Gastroesophageal sphincter (tissue), 3 donors: ENCODE results near the gene CCDC146.

Experiments used
- EP300 ChIP-seq: sonication (generic); formaldehyde crosslinking; IDR thresholded peaks from one replicate; pipeline ENCODE4 v1.6.1; 2017; ENCODE audit warnings: antibody characterized with exemption, mild to moderate bottlenecking
- POLR2A ChIP-seq, 2 donors: fragments of 450-650 bp; IDR thresholded peaks; one replicate each; pipeline ENCODE4 v1.6.1; 2017; ENCODE audit warnings: antibody characterized with exemption in 2 of 2, mild to moderate bottlenecking in 2 of 2, moderate library complexity in 1 of 2
- POLR2AphosphoS5 ChIP-seq: sonication (generic); formaldehyde crosslinking; IDR thresholded peaks from one replicate; pipeline ENCODE4 v1.6.1; 2017; ENCODE audit warnings: antibody characterized with exemption
- TF ChIP-seq, protein P1 (sequence below), 4 experiments: fragments of 200-600 bp in 2 of 4; fragments of 450-650 bp in 2 of 4; sonication (generic) in 1 of 4; IDR thresholded peaks; one replicate each; pipeline ENCODE4 v1.5.1; 2017 to 2019; ENCODE audit warnings: antibody characterized with exemption in 4 of 4, mild to moderate bottlenecking in 2 of 4, moderate library complexity in 2 of 4

DNA sequence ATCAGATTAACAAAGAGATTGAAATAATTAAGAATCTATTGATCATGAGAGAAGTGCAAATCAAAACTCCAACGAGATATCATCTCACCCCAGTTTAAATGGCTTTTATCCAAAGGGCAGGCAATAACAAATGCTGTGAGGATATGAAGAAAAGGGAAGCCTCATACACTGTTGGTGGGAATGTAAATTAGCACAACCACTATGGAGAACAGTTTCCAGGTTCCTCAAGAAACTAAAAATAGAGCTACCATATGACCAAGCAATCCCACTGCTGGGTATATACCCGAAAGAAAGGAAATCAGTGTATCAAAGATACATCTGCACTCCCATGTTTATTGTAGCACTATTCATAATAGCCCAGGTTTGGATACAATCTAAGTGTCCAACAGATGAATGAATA, 63.5 kb downstream of the CCDC146 start:
- TF ChIP-seq POLR2AphosphoS5 (no peak), POLR2A (IDR thresholded peaks at IDR 0.05) (no peak), EP300 (no peak)
- TF ChIP-seq, protein P1, sequence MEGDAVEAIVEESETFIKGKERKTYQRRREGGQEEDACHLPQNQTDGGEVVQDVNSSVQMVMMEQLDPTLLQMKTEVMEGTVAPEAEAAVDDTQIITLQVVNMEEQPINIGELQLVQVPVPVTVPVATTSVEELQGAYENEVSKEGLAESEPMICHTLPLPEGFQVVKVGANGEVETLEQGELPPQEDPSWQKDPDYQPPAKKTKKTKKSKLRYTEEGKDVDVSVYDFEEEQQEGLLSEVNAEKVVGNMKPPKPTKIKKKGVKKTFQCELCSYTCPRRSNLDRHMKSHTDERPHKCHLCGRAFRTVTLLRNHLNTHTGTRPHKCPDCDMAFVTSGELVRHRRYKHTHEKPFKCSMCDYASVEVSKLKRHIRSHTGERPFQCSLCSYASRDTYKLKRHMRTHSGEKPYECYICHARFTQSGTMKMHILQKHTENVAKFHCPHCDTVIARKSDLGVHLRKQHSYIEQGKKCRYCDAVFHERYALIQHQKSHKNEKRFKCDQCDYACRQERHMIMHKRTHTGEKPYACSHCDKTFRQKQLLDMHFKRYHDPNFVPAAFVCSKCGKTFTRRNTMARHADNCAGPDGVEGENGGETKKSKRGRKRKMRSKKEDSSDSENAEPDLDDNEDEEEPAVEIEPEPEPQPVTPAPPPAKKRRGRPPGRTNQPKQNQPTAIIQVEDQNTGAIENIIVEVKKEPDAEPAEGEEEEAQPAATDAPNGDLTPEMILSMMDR (IDR thresholded peaks at IDR 0.05): no peak
